Neural cell (in vitro differentiated cells): Measurements from ENCODE around the gene HIKESHI.

Experiments used
- EP300 ChIP-seq: fragments of 450-650 bp; conservative IDR thresholded peaks from 2 replicates; pipeline ENCODE4 v1.6.1; 2014; ENCODE audit warnings: antibody characterized with exemption, mild to moderate bottlenecking, moderate library complexity; ENCODE audit not compliant: poor library complexity, severe bottlenecking
- EZH2 ChIP-seq: fragments of 200-600, 300-800 bp; shearing (Covaris generic), sonication (generic); IDR thresholded peaks from 2 replicates; pipeline ENCODE4 v1.6.1; 2014; ENCODE audit warnings: antibody characterized with exemption, low read length, borderline replicate concordance, mild to moderate bottlenecking; ENCODE audit not compliant: insufficient read depth, poor library complexity, severe bottlenecking
- POLR2AphosphoS5 ChIP-seq: IDR thresholded peaks from 2 replicates; pipeline ENCODE4 v1.6.1; 2012
- RAD21 ChIP-seq: fragments of 450-650 bp; conservative IDR thresholded peaks from 2 replicates; pipeline ENCODE4 v1.6.1; 2014; ENCODE audit warnings: antibody characterized with exemption, mild to moderate bottlenecking, moderate library complexity
- TF ChIP-seq, protein P1 (sequence below): fragments of 450-650 bp; IDR thresholded peaks from 2 replicates; pipeline ENCODE4 v1.5.1; 2014; ENCODE audit warnings: antibody characterized with exemption, mild to moderate bottlenecking, moderate library complexity; ENCODE audit not compliant: poor library complexity, severe bottlenecking
- TF ChIP-seq, protein P2 (sequence below): IDR thresholded peaks from 2 replicates; pipeline ENCODE4 v1.6.1; 2012; ENCODE audit warnings: borderline replicate concordance

GRCh38 chr11:86303257-86303656, 1.2 kb downstream of the HIKESHI start:
- TF ChIP-seq RAD21 (no peak), EZH2 (no peak), EP300 (no peak), POLR2AphosphoS5 (no peak)
- TF ChIP-seq, protein P1, sequence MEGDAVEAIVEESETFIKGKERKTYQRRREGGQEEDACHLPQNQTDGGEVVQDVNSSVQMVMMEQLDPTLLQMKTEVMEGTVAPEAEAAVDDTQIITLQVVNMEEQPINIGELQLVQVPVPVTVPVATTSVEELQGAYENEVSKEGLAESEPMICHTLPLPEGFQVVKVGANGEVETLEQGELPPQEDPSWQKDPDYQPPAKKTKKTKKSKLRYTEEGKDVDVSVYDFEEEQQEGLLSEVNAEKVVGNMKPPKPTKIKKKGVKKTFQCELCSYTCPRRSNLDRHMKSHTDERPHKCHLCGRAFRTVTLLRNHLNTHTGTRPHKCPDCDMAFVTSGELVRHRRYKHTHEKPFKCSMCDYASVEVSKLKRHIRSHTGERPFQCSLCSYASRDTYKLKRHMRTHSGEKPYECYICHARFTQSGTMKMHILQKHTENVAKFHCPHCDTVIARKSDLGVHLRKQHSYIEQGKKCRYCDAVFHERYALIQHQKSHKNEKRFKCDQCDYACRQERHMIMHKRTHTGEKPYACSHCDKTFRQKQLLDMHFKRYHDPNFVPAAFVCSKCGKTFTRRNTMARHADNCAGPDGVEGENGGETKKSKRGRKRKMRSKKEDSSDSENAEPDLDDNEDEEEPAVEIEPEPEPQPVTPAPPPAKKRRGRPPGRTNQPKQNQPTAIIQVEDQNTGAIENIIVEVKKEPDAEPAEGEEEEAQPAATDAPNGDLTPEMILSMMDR: no peak
- TF ChIP-seq, protein P2, sequence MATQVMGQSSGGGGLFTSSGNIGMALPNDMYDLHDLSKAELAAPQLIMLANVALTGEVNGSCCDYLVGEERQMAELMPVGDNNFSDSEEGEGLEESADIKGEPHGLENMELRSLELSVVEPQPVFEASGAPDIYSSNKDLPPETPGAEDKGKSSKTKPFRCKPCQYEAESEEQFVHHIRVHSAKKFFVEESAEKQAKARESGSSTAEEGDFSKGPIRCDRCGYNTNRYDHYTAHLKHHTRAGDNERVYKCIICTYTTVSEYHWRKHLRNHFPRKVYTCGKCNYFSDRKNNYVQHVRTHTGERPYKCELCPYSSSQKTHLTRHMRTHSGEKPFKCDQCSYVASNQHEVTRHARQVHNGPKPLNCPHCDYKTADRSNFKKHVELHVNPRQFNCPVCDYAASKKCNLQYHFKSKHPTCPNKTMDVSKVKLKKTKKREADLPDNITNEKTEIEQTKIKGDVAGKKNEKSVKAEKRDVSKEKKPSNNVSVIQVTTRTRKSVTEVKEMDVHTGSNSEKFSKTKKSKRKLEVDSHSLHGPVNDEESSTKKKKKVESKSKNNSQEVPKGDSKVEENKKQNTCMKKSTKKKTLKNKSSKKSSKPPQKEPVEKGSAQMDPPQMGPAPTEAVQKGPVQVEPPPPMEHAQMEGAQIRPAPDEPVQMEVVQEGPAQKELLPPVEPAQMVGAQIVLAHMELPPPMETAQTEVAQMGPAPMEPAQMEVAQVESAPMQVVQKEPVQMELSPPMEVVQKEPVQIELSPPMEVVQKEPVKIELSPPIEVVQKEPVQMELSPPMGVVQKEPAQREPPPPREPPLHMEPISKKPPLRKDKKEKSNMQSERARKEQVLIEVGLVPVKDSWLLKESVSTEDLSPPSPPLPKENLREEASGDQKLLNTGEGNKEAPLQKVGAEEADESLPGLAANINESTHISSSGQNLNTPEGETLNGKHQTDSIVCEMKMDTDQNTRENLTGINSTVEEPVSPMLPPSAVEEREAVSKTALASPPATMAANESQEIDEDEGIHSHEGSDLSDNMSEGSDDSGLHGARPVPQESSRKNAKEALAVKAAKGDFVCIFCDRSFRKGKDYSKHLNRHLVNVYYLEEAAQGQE: no peak
